Activated T-cell treated with anti-CD3 and anti-CD28 coated beads, Interleukin-2, amount 50 U/mL, for 24 hours (primary cell): ENCODE measurements around the gene GAPDHS.

Source experiments
- DNase-seq: peaks from one replicate; pipeline ENCODE4 v3.0.0-alpha.2; 2020
- H3K27ac Mint-ChIP-seq: 2 replicates; pipeline ENCODE4 v1.8.0; 2020; ENCODE audit warnings: mild to moderate bottlenecking, mixed read lengths
- H3K27me3 Mint-ChIP-seq: 2 replicates; pipeline ENCODE4 v1.8.0; 2020; ENCODE audit warnings: mixed read lengths
- H3K36me3 Mint-ChIP-seq: 2 replicates; pipeline ENCODE4 v1.8.0; 2020; ENCODE audit warnings: low read depth, mixed read lengths
- H3K4me1 Mint-ChIP-seq: 2 replicates; pipeline ENCODE4 v1.8.0; 2020; ENCODE audit warnings: low read depth, mixed read lengths
- H3K4me3 Mint-ChIP-seq: 2 replicates; pipeline ENCODE4 v1.8.0; 2020; ENCODE audit warnings: mild to moderate bottlenecking, moderate library complexity, mixed read lengths
- H3K9me3 Mint-ChIP-seq: 2 replicates; pipeline ENCODE4 v1.8.0; 2020; ENCODE audit warnings: mixed read lengths

GAPDHS gene

DNA sequence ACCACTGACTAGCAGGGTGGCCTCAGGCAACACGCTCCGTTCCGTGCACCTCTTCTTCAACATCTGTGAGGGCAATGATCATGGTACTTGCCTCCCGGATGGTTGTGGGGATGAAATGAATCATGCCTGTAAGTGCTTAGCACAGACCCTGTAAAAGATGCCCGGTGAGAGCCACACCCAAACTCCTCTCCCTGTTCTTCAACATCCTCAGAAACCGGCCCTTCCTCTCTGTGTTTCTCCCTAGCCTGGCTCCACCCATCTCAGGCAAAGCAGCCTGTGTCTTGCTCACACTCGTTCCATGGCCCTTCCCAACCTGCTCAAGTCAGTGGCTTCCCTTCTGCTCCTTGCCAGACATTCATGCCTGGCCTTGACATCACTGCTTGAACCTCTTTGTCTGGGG, 14.0 kb upstream of the GAPDHS start:
- Mint-ChIP-seq H3K4me3 (no peak overlapping the region), H3K27me3 (peaks cover 3% of the 10 kb centered on the region), H3K36me3 (no peaks in the 10 kb centered on the region), H3K27ac (no peak overlapping the region), H3K4me1 (no peaks in the 10 kb centered on the region), H3K9me3 (no peaks in the 10 kb centered on the region)
- DNase-seq: no peak

GRCh38 chr19:35521124-35521743, 12.0 kb upstream of the GAPDHS start:
- H3K27me3 Mint-ChIP-seq: peaks cover 2% of the 10 kb centered on the region
- no peak for DNase-seq
- no peaks in the 10 kb centered on the region for H3K4me1 Mint-ChIP-seq
- no peaks in the 10 kb centered on the region for H3K36me3 Mint-ChIP-seq
- H3K27ac Mint-ChIP-seq: no peak overlapping the region
- H3K9me3 Mint-ChIP-seq: no peaks in the 10 kb centered on the region
- no peak overlapping the region for H3K4me3 Mint-ChIP-seq

GRCh38 chr19:35522745-35523327, 10.4 kb upstream of the GAPDHS start:
- H3K36me3 Mint-ChIP-seq: no peaks in the 10 kb centered on the region
- H3K27me3 Mint-ChIP-seq: peaks cover 12% of the 10 kb centered on the region
- H3K4me3 Mint-ChIP-seq: no peak overlapping the region
- no peaks in the 10 kb centered on the region for H3K9me3 Mint-ChIP-seq
- no peak for DNase-seq
- no peaks in the 10 kb centered on the region for H3K4me1 Mint-ChIP-seq
- H3K27ac Mint-ChIP-seq: no peak overlapping the region

DNA sequence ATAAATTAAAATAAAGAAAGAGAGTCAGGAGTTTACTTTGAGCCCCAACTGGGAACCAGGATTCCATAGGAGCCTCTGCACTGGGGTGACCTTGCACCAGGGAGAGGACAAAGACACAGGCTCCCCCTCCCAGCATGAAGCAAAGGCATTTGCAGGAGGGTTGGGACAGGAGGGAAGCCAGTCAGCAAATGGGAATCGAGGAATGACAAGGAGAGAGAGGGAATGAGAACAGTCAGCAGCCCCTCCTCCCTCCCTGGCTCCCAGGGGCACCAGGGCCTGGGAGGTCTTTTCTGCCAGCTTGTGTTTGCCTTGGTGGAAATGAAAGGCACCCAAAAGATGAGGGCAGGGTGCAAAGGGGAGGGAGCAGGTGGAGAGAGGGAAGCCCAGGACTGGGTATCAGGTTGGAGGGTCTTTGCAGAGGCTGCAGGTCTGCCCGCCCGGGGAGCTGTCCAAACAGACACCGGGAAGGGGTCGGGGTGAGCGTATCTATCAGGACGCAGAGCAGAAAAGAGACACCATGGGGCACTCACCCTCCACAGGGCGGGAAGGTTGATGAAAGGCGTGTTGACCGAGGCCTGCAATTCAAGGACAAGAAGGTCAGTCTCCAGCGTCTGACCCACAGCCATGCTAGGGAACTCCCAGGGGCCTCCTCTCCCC, 8.9 kb upstream of the GAPDHS start:
- no peak overlapping the region for H3K27ac Mint-ChIP-seq
- no peak overlapping the region for H3K4me3 Mint-ChIP-seq
- no peaks in the 10 kb centered on the region for H3K9me3 Mint-ChIP-seq
- no peak for DNase-seq
- no peaks in the 10 kb centered on the region for H3K4me1 Mint-ChIP-seq
- H3K36me3 Mint-ChIP-seq: no peaks in the 10 kb centered on the region
- peaks cover 23% of the 10 kb centered on the region for H3K27me3 Mint-ChIP-seq

DNA sequence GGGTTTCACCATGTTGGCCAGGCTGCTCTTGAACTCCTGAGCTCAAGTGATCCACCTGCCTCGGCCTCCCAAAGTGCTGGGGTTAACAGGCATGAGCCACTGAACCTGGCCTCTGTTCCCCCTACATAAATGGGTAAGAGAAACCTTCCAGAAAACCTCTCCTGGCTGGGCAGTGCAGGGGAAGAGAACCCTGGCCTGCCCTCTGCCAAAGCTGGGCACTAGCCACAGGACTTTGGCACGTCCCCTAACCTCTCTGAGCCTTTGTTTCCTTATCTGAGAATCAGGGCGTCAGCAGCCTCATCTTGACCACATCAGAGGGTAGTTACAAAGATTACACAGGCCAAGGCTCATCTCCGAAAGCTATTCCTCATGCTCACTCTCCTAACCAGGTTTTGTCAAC, 7.4 kb upstream of the GAPDHS start:
- H3K9me3 Mint-ChIP-seq: no peaks in the 10 kb centered on the region
- DNase-seq: no peak
- peaks cover 34% of the 10 kb centered on the region for H3K27me3 Mint-ChIP-seq
- no peak overlapping the region for H3K27ac Mint-ChIP-seq
- no peaks in the 10 kb centered on the region for H3K4me1 Mint-ChIP-seq
- no peaks in the 10 kb centered on the region for H3K36me3 Mint-ChIP-seq
- no peak overlapping the region for H3K4me3 Mint-ChIP-seq

DNA sequence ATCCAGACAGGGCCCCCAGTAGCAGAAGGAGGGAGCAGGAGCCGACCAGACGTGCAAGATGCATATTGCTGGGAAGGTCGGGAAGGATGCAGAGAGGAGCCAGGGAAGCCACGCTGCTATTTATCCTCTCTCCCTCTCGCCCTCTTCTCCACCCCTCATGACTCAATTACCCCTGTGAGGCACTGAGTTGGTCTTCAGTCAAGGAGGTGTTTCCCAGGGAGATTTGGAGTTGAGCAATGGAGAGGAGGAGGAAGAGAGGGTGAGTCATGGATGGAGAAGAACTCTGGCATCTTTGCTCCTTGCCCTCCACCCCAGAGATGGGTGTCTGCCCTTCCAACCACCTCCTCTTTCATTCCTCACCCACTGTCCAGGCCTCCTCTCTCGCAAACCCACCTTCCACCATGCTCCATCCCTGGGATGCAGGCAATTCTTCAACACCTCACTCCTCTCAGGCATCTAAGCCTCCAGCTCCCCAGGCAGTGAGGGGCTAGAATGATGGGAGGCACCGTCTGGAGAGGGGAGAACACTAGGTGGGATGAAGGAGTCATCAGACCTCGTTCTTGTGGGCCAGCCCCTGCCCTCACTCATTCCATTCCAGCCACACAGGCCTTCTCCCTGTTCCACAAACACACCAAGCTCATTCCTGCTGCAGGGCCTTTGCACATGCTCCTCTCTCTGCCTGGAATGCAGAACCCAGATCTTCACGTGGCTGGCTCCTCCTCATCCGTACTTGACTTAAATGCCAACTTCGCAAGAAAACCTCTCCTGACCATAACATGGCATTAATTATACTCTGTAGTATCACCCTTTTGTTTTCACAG, 4.8 kb upstream of the GAPDHS start, which contains the start of gene SBSN:
SBSN (minus strand) TSS at position 94 of the 821 bp plus-strand sequence; CDS start at position 64, 30 bp downstream.
- Mint-ChIP-seq H3K4me3 (no peak within 1 kb of the TSS), H3K36me3 (no peaks in the 10 kb centered on the region), H3K27ac (no peak within 1 kb of the TSS), H3K4me1 (peaks cover 1% of the 10 kb centered on the region), H3K27me3 (peaks cover 54% of the 10 kb centered on the region), H3K9me3 (no peaks in the 10 kb centered on the region)
- no peak for DNase-seq

DNA sequence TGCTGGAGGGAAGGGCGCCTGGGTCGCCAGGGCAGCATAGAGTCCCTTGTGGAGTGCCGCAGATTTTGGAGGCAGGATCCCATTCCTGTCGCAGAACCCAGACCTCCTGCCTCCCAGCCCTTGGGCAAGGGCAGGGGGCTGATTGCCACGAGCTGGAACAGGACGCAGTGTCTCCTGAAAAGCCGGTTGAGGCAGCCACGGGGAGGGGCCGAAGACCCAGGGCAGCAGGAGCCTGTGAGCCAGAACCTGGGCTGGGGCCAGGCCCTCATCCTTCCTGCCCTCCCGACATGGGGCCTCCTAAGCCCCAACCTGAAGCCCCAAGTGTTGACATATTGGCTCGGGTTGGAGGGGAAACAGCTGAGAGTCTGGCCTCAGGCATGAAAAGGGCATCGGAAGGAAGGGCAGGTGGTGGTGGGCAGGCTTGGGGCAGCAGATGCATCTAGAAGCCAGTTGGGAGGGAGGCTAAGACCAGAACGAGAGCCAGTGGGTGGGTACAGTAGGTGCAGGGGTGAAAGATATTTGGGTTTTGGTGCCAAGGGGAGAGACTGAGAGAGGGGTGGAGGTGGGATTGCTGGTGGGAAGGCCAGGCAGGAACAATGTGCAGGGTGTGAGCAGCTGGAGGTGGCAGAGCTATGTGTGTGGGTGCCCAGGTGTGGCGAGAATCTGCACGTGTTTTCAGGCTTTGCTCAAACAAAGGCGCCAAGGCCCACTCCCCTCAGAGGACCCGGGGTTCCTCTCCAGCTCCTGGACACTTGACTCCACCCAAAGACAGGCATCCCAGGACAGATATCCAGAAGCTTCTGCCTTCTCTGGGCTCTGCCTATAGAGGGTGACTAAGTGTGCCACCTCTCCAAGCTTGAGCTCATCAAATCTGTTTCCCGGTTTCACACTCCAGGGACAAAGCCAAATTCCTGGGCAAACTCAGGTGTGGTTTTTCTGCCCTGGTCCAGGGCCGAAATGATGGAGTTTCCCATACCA, 3.7 kb upstream of the GAPDHS start:
- DNase-seq: no peak
- H3K27ac Mint-ChIP-seq: no peak overlapping the region
- peaks cover 8% of the 10 kb centered on the region for H3K4me1 Mint-ChIP-seq
- no peaks in the 10 kb centered on the region for H3K36me3 Mint-ChIP-seq
- H3K4me3 Mint-ChIP-seq: no peak overlapping the region
- peaks cover 63% of the 10 kb centered on the region for H3K27me3 Mint-ChIP-seq
- H3K9me3 Mint-ChIP-seq: no peaks in the 10 kb centered on the region

GRCh38 chr19:35531291-35531690, 2.0 kb upstream of the GAPDHS start:
- Mint-ChIP-seq H3K27me3 (peaks cover 68% of the 10 kb centered on the region), H3K27ac (no peak overlapping the region), H3K4me3 (no peak overlapping the region), H3K4me1 (peaks cover 8% of the 10 kb centered on the region), H3K9me3 (no peaks in the 10 kb centered on the region), H3K36me3 (no peaks in the 10 kb centered on the region)
- no peak for DNase-seq

DNA sequence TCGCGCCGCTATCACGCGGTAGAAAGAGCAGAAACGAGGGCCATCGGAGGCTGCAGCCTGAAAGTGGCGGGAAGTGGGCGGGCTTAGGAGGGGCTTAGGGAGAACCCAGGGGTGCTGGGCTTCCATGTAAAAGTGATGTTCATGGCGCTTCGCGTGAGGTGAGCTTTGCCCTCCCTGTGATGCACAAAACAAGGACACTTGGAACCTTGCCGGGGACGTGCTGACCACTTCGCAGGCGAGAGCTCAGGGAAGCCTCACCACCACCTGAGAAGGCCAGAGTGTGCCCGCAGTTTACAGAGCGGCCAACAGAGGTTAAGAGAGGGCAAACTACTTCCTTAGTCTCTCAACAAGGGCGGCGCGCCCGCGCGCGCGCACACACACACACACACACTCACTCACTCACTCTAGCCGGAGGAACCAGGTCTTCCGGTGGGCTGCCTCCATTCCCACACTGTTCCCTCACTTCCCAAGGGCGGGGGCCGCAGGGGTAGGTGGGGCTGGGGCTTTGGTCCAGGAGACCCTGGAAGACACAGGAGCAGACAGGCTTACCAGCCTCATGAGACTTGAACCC, 651 bp downstream of the GAPDHS start:
- Mint-ChIP-seq H3K4me1 (peaks cover 8% of the 10 kb centered on the region), H3K4me3 (peak overlapping the region; percentile 55), H3K27ac (peak overlapping the region; percentile 50), H3K36me3 (no peaks in the 10 kb centered on the region), H3K9me3 (no peaks in the 10 kb centered on the region), H3K27me3 (peaks cover 48% of the 10 kb centered on the region)
- DNase-seq: peak; percentile 55

DNA sequence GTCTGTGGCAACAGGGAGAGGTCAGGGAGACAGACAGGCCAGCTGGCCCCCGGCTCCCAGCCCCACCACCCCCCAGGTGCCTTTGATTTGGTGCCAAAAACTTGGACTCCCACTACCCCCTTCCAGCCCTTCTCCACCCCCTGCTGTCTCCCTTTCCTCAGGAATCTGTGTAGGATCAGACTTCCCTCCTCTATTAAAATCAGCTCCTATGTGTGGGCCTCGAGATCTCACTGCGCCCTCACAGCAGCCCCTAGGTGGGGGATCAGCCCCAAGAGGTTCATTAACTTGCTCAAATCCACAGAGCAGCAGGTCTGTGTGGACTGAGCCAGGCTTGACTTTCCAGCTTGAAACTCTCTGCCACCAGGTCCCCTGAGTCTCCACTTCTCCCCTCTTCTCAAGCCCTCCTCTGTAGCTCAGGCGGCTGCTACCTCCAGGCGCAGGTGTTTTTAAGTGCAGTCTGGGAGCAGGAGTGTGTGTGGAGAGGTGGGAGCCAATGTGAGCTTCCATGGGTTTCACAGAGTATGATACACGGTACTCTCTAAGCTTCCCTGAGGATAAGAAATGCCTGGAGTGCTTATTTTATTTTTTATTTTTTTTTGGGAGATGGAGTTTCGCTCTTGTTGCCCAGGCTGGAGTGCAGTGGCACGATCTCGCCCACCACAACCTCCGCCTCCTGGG, 1.7 kb downstream of the GAPDHS start:
- peaks cover under 1% of the 10 kb centered on the region for H3K36me3 Mint-ChIP-seq
- no peak overlapping the region for H3K4me3 Mint-ChIP-seq
- H3K4me1 Mint-ChIP-seq: peaks cover 8% of the 10 kb centered on the region

DNA sequence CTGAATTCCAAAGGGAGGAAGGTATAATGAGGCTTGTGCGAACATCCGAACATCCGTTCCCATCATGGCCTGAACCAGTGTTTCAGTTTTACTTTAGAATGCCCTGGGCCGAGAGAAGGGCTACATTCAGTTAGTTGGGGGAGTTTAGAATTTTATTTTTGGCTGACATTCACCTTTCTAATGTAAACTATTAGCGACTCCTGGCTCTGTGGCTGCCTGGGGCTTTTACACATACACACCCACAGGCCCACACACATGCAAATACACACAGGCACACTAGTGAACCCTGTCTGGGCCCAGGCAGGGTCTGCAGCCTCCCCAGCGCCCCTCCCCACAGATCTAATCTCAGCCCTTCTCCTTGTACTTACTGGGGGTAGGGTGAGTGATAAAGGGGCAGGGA, 6.1 kb downstream of the GAPDHS start:
- H3K9me3 Mint-ChIP-seq: no peaks in the 10 kb centered on the region
- no peak overlapping the region for H3K27ac Mint-ChIP-seq
- peaks cover 35% of the 10 kb centered on the region for H3K36me3 Mint-ChIP-seq
- peaks cover 8% of the 10 kb centered on the region for H3K27me3 Mint-ChIP-seq
- no peak for DNase-seq
- H3K4me3 Mint-ChIP-seq: no peak overlapping the region
- peaks cover 13% of the 10 kb centered on the region for H3K4me1 Mint-ChIP-seq

More for the DNA sequence above, 1.7 kb downstream of the GAPDHS start:
- no peak for DNase-seq
- no peaks in the 10 kb centered on the region for H3K9me3 Mint-ChIP-seq
- peaks cover 41% of the 10 kb centered on the region for H3K27me3 Mint-ChIP-seq
- H3K27ac Mint-ChIP-seq: no peak overlapping the region

DNA sequence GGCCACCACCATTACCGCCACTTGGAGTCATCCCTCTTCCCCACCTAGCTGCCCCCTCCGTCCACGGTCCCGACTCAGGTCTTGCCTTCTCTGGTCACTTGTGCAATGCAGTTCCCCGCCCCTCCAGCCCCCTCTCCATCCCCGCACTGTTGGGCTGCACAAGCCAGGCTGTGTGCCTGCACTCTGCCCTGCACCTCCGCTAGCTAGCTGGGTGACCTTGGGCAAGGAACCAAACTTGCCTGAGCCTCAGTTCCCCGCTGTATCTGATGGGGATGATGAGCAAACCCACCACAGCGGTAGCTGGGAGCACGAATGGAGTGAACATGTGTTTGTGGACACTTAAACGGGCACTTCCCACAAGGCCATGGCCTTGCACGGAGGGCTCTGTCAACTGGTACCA, 6.6 kb downstream of the GAPDHS start:
- Mint-ChIP-seq H3K36me3 (peaks cover 40% of the 10 kb centered on the region), H3K27ac (no peak overlapping the region), H3K27me3 (peaks cover 2% of the 10 kb centered on the region), H3K4me3 (no peak overlapping the region), H3K4me1 (peaks cover 18% of the 10 kb centered on the region), H3K9me3 (no peaks in the 10 kb centered on the region)
- DNase-seq: no peak

DNA sequence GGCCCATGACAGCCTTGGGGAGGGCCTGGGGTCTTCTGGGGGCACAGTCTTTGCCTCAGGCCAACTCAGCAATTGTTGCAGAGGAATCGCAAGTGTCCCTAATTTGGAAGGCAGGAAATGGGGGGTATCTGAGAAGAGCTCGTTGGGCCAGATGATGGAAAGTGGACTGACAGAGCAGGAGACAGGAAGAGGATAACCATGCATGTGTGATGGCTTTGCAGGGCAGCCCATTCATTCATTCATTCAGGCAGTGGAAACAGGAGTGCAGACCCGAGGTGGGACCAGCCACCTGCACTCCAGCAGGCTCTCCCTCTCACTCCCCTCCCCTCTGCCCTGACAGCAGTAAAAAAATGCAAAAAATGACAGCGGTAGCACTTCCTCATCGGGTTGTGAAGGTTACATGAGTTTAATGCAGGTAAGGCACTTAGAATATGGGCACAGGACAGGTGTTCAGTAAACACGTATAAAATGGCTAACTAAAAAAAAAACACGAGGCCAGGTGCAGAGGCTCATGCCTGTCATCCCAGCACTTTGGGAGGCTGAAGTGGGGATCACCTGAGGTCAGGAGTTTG, 7.2 kb downstream of the GAPDHS start:
- H3K36me3 Mint-ChIP-seq: peaks cover 41% of the 10 kb centered on the region
- no peaks in the 10 kb centered on the region for H3K27me3 Mint-ChIP-seq
- no peaks in the 10 kb centered on the region for H3K9me3 Mint-ChIP-seq
- H3K4me1 Mint-ChIP-seq: peaks cover 19% of the 10 kb centered on the region
- H3K27ac Mint-ChIP-seq: no peak overlapping the region
- H3K4me3 Mint-ChIP-seq: no peak overlapping the region
- no peak for DNase-seq
